HG03432 (cell line): ENCODE data around the gene NRG3.
"Not testable (repeated sequence)": the region's sequence is repeated elsewhere in the genome, so short reads cannot be mapped to it uniquely, and the experiment has no call there.

Source experiments
- ATAC-seq: cut with Tn5 transposase; IDR thresholded peaks from one replicate; pipeline ENCODE4 v1.9.1; 2021; ENCODE audit warnings: mild to moderate bottlenecking, moderate library complexity; ENCODE audit not compliant: unreplicated experiment

The NRG3 gene

DNA sequence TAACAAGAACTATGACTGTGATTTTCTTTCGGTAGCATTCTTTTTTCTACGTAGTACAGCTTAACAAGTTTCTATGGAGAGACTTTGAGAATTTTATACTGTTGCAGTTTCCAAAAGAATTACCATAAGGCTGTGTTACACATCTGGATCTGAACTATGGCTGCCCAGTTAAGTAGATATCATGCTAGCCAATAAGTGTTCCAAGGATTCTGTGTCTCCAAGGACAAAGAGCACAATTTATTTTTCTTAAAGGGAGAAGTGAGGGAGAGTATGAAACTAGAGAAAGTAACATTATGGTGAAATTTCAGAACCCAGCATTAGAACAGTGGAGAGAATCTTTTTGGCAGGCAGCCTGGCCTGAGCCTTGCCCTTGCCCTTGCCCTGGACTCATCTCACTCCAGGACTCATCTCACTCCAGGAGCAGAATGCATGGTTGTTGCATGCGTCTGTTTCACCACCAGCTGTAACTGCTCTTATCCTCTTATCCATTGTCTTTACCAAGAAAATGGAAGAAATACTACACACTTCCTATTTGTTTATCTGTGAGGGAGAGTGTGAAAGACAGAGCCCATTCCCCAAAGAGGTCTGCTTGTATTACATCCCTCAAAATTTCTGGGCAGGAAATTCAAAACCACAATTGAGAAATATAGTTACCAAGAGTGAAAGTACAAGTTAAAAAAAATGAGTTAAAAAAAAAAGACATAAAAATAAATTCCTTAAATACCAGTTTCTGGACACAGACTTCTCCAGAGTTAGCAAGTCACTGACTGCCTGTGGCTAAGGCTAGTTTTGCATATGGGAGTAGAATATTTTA lies 1067.5 kb downstream of the NRG3 start:
- no peak for ATAC-seq

DNA sequence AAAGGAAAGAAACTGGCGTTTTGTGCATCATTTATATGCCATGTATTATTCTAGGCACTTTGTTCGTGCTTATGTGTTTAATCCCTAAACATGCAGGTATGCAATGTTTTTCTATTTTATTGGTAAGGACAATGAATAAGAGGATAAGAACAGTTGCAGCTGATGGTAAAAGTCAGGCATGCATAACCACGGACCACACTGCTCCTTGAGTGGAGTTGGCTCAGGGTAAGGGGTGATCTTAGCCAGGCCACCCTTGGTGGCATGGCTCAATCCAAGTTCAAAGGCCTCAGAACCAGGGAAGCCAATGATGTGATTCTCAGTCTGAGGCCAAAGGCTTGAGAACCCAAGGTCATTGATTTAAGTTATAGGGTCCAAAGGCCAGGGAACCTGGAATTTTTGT lies 1068.1 kb downstream of the NRG3 start:
- no peak for ATAC-seq

DNA sequence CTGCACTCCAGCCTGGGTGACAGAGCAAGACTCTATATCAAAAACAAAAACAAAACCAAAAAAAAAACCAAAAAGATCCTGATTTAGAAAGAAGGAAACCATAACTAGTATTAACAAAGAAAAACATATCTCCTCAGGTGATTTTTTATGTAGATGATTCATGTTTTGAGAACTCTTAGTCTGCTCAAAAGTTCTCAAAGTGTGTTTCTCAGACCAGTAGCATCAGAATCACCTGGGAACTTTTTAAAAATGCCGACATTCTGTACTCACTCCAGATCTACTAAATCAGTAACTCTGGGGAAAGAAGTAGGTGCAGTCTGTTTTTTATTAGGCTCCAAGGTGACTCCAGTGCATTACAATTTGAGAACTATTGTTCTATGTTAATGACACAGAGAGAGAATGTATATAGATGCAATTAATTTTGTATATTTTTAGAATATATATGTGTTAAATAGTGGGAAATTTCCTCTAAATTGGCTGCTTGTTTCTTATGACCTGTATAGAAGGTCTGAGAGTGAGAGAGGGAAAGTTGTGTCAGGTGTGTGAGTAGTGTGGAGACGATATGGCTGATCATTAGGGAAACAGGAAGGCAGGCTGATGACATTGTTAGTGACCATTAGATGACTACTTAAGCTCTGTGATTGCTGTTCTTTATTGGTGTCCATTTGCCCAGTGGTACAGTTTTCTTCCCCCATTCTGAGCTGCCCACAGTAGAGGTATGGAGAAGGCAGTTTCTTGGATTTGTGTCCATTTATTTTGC lies 1075.0 kb downstream of the NRG3 start:
- ATAC-seq, result no peak

DNA sequence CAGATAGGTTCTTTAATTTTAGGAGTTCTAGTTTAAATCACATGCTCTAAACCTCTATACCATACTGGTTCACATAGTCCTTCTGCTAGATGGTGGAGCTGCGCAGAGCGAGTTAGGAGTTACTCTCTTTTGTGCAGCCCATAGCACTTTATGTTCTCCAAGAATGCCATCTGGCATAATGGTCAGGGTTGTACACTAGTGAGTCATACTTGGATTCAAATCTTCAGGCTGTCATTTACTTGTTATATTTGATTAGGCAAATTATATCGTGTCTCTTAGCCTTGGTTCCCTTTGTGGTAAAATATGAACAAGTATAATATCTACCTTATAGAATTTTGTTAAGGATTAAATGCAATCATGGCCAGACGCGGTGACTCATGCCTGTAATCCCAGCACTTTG lies 1078.3 kb downstream of the NRG3 start:
- no peak for ATAC-seq

DNA sequence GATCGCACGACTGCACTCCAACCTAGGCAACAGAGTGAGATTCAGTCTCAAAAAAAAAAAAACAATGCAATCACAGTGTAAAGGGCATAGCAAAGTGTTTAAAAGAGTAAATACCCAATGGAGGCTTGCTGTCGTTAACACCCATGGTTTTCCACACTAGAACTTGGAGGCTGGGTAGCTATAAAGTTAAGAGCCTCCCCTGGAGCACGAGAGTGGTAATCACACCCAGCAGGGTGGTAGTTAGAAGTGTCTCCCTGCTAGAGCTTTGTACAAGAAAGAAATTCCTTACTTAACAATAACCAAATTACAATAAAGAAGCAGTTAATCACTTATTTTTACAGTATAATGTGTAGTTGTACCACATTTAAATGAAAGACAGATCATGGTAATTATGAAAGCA lies 1078.9 kb downstream of the NRG3 start:
- no peak for ATAC-seq

DNA sequence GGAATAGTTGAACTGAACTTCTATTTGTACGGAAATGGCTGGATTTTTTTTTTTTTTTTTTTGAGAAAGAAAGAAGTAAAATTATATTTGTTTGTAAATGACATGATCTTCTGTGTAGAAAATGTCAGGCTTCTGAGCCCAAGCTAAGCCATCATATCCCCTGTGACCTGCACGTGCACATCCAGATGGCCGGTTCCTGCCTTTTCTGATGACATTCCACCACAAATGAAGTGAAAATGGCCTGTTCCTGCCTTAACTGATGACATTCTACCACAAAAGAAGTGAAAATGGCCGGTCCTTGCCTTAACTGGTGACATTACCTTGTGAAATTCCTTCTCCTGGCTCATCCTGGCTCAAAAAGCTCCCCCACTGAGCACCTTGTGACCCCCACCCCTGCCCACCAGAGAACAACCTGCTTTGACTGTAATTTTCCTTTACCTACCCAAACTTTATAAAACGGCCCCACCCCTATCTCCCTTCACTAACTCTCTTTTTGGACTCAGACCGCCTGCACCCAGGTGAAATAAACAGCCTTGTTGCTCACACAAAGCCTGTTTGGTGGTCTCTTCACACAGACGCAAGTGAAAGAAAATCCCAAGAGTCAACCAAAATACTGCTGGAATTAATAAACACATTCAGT lies 1085.5 kb downstream of the NRG3 start:
- not testable (repeated sequence) for ATAC-seq

DNA sequence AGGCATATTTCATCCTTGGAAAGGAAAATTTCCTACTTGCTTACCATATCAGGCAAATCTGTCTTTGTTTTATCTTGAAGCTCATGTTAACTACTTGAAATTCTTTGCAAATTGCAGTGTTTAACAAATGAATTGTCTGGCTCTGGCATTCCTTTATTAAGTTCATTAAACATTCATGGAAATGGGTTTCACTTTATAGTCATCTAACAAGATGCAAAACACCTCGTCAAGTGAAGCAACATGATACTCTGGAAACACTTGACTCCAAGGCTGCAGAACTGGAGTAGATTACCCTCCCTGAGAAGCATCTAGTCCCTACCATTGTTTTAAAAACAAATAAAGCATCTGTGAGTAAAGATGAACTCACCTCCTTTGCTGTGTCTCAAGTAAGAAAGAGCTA lies 1086.9 kb downstream of the NRG3 start:
- ATAC-seq, result no peak

DNA sequence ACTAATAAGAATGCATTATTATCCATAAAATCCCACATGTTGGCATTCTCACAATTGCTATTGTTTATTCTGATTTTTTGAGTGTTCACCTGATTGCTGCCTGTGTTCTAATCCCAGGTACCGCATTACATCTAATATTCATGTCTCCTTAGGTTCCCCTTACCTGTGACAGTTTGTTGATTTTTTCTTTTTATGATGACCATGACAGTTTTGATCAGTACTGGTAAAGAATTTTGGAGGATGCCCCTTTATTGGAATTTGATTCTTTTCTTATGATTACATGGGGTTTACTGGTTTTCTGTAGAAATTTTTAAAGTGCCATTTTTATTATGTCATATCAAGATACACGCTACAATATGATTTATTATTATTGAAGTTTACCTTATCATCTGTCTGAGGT lies 1091.1 kb downstream of the NRG3 start:
- ATAC-seq, result no peak

DNA sequence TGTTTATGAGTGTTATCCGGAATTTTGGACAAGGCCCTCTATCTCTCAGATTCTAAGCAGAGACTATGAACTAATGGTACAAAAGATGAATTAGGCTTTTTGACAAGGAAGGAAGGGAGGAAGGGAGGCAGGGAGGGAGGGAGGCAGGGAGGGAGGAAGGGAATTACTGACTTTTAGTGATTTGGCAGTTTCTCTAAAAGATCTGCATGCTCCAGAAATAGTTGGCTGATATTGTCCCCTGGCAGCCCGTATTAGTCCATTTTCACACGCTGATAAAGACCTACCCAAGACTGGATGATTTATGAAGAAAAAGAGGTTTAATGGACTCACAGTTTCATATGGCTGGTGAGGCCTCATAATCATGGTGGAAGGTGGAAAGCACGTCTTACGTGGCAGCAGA lies 1093.5 kb downstream of the NRG3 start:
- no peak for ATAC-seq

DNA sequence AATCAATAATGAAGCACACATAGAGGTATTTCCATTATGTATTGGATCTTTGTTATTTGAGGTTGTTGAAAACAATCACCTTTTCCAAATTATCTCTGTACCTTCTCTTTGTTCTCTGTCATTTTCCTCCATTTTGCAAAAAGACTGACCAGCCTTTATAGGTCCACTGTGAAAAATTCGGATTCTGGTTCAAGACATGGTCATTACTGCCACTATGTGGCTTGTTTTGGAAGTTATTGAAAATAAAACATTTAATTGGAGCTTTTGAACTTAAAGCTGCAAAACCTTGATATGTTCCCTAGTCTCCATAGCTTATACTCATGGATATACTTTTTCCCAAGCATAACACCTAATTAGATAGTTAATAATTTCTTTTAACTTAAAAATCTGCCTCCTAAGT lies 1094.4 kb downstream of the NRG3 start:
- no peak for ATAC-seq

DNA sequence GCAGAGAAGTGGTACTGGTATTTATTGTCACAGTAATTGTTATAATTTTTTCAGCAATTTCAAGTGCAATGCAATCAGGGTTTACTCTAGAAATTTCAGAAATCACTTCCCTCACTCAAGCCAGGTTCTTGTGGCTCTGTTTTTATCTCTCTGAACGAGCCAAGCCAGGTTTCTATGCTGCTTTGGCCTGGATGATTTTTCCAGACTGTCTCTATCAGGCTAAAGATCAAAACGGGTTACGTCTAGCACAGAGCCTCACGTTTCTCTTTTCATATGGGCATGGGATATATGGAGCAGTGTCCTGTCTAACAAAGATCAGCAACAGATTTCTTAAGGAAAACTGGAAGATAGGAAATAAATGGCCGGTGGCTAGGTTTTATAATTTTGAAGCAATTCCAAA lies 1105.3 kb downstream of the NRG3 start:
- ATAC-seq, result no peak

DNA sequence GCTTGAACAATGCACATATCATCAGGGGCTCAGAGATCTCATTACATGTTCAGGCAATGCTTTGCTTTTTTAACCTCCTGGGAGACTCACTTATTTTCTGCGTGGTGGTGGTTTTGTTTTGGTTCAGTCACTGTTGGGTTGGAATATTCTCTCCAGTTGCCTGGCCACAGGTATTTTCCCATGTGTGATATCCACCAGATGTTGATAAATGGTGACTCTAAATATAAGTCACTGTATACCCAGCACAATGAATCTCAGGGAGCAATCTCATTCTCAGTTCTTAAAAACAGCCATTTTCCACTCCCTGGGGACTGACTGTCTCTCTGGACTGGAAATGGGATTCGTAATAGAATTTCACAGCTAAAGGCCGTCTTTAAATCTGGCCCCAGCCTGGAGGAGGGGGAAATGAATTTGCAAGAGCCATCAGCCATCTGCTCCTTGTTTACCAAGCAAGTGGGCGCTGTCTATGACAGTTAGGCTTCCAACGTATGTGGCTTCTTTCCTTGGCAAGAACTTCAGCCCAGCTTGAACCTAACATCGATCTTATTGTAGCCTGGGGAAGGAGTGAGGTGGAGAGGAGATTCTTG lies 1106.2 kb downstream of the NRG3 start:
- ATAC-seq, result no peak

DNA sequence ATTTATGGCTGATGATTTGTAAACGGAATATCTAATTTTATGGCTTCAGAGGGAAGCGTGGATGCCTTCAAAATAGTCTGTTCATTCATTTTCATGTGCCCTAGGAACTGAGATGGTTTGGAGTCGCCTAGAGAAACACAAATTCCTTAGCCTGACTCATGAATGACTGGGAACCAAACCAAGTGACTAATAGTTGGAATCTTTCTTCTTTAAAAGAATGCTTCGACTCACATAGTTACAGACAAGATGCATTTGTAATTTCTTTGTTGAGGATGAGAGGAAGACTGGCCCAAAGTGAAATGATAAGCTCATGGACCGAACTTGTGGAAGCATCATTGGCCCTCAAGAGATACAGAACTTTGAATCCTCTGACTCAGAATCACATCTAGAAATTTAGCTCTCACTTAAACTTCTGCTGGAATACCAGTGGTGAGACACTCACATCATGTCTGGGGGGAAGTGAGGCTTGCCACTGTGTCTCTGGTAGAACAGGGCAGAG lies 1107.2 kb downstream of the NRG3 start:
- no peak for ATAC-seq

DNA sequence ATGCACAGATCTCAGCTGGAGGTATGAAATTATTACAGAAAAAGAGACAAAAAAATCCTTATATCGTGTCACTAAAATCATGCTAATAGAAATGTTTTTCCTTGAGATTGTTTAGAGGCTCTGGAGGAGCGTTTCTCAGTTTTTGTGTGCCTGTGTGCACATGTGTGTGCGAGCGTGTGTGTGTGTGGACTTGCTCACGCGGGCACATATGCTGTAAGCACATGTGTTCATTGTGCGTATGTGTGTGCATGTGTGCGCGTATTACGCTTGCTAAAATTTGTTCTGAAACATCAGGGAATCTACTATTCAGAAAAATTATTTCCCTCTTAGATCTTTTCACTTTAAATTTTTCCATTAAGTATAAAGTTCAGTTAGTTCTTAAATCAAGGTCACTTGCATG lies 1111.2 kb downstream of the NRG3 start:
- ATAC-seq, result no peak

DNA sequence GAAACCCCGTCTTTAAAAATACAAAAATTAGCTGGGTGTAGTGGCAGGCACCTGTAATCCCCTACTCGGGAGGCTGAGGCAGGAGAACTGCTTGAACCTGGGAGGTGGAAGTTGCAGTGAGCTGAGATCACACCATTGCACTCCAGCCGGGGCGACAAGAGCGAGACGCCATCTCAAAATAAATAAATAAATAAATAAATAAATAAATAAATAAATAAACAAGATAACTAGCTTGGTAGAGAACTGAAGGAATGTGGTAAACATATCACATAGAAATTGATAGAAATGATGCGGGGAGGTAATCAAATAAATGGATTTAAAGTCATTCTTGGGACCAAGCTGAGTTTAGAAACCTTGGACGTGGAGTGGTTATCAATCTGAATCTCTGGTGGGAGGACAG lies 1131.5 kb downstream of the NRG3 start:
- not testable (repeated sequence) for ATAC-seq

DNA sequence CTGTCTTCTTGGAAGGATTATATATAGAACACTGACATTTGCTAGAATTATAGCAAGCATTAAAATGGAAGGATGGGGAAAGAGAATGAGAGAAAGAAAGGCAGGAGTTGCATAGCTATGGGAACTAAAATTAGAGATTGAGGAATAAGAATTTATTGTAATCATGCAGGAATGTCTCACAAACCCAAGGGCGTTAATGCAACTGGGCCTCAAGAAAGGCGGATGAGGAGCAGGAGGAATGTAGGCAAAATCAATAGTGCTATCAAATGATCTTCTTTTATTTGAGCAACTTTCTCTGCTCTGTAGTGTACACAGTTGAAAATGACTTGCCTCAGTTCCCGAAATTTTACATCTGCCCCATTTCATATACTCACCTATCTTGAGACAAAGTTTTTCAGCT lies 1132.5 kb downstream of the NRG3 start:
- no peak for ATAC-seq

DNA sequence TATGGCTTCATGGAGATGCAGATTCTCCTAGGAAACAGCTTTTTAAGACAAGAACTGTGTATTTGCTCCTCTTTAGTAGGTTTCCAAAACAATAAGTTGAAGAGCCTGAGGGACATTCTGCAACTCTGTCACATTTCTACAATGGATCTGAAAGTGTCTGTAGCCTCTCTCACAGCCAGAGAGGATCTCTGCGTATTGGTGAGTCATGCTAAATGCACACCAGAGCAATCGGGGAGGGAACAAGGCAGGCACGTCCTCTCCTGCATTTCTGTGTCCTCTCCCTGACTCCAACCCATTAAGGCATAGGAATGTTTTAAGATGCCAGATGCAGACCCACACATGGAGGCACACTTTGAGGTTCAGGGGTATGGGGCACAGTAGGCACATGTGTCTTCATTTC lies 1137.9 kb downstream of the NRG3 start:
- no peak for ATAC-seq

DNA sequence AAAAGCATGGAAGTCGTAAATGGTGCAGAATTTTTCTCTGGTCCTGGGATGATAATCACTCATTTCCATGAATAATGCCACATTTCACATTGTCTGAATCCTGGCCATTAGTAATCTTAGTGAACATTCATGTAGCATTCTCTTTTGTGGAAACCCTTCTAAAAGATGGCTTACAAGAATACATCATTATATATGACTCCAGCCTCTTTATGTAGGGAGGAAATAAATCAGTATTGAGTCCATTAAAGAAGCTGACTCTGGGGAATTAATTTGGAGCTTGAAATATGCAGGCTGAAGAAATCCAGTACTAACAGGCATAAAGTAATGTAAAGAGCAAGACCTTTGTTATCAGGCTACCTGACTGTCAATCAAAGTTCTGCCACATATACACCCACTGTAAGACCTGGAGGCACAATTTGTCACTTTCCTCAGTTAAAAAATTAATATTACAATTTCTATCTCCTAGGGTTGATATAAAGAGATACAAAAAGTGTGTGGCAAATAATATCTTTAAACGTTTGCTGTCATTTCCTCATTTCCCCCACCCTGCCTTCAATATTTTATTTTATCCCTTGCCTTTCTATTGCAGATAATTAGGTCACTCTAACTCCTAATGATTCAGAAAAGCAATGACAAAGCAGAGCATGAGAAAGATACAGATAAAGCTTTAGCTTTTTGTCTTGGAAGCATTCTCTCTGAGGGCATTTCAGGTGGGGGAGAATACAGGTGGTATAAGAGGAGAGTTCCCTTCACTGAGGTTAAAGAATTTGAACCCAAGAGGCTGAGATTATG lies 1142.3 kb downstream of the NRG3 start:
- no peak for ATAC-seq

DNA sequence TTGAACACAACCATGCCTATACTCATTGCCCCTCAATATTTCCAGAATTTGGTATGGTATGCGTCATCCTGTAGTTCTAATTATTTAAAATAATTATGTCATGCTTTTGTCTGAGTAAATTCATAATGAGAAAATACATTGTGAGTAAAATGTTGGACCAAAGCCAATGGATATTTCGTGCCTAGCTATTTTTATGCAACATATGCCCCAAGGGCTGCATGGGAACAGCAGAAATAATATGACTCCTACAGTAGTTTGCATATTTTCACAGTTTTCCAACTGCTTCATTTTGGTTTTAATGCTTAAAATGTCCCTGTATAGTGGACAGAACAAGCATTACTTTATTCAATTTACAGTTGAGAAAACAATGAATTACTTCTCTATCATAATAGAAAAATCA lies 1148.7 kb downstream of the NRG3 start:
- no peak for ATAC-seq
